Measurements from ENCODE around the gene OGDHL.
"Not testable (repeated sequence)": the region's sequence is repeated elsewhere in the genome, so short reads cannot be mapped to it uniquely, and the experiment has no call there.

The OGDHL gene

GRCh38 chr10:49754951-49755350, 7.2 kb downstream of the OGDHL start:
- DNase-seq = not testable (repeated sequence)

GRCh38 chr10:49752584-49752983, 9.5 kb downstream of the OGDHL start:
- no peak for DNase-seq

- no peak for DNase-seq
Measured at GRCh38 chr10:49751636-49752510, 10.2 kb downstream of the OGDHL start.

GRCh38 chr10:49751216-49751615, 10.9 kb downstream of the OGDHL start:
- DNase-seq = no peak

GRCh38 chr10:49750546-49750945, 11.6 kb downstream of the OGDHL start:
- no peak for DNase-seq

GRCh38 chr10:49749556-49750491, 12.3 kb downstream of the OGDHL start:
- DNase-seq = no peak

- DNase-seq = no peak
Measured at GRCh38 chr10:49749144-49749543, 13.0 kb downstream of the OGDHL start.

GRCh38 chr10:49748006-49748405, 14.1 kb downstream of the OGDHL start:
- no peak for DNase-seq

- DNase-seq = no peak
Measured at GRCh38 chr10:49747303-49747646, 14.8 kb downstream of the OGDHL start.

- no peak for DNase-seq
Measured at GRCh38 chr10:49746626-49747302, 15.4 kb downstream of the OGDHL start.

GRCh38 chr10:49745756-49746155, 16.4 kb downstream of the OGDHL start:
- no peak for DNase-seq

GRCh38 chr10:49744924-49745605, 17.1 kb downstream of the OGDHL start:
- no peak for DNase-seq

GRCh38 chr10:49744091-49744685, 17.9 kb downstream of the OGDHL start:
- no peak for DNase-seq

- DNase-seq = no peak
Measured at GRCh38 chr10:49743464-49744075, 18.6 kb downstream of the OGDHL start.

- no peak for DNase-seq
Measured at GRCh38 chr10:49742683-49743463, 19.2 kb downstream of the OGDHL start.

- DNase-seq = no peak
Measured at GRCh38 chr10:49741108-49741995, 20.8 kb downstream of the OGDHL start.

GRCh38 chr10:49740346-49741107, 21.6 kb downstream of the OGDHL start:
- DNase-seq = no peak

GRCh38 chr10:49739426-49739825, 22.7 kb downstream of the OGDHL start:
- no peak for DNase-seq
